IPS-NIHi7 (cell line): ENCODE measurements around the gene CAPN5.
"Not testable (repeated sequence)": the region's sequence is repeated elsewhere in the genome, so short reads cannot be mapped to it uniquely, and the experiment has no call there.

ENCODE experiments used
- DNase-seq: peaks from one replicate; pipeline ENCODE4 v3.0.0; 2012; ENCODE audit warnings: mixed read lengths; ENCODE audit errors: extremely low spot score

Gene CAPN5

DNA sequence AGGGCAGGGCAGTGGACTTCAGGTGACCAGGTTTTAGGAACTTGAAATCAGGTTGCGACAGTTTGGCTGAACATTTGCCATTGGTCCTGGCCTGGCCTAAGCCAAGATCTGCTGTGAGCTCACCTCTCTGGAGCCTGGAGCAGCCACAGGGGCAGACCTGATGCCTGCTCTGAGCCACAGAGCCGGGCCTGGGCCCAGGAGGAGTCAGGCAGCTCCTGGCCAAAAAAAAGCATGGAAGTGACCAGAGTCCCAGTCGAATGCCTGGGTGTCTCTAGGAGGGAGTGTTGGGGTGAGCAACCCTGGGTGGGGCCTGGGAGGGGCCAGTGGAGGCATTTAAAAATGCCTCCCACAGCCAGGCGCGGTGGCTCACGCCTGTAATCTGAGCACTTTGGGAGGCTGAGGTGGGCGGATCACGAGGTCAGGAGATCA lies 29.8 kb downstream of the CAPN5 start:
- DNase-seq = no peak

- not testable (repeated sequence) for DNase-seq
These were observed 30.4 kb downstream of the CAPN5 start for GRCh38 chr11:77097180-77097579.

GRCh38 chr11:77100166-77101042 lies 33.6 kb downstream of the CAPN5 start:
- DNase-seq = no peak

DNA sequence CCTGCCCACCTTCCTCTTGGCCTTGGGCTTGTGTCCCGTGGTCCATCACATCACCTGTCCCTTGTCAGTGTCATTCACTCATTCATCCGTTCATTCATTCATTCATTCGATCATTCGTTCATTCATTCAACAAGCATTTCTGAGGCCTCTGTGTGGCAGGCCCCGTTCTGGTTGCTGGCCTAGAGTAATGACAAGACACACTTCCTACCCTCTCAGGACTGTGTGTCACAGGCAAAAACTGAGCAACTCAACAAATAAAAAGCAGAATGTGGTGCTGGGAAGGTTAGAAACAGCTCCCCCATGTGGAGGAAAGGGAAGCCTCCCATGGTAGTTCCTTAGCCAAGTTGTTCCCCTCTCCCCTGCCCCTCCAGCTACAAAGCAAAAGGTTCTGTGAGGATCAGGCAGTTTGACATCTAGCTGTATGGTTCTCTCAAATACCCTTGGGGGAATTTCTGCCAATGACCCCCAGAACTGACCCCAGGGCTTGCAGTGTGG lies 34.3 kb downstream of the CAPN5 start:
- DNase-seq = peak; percentile 69

GRCh38 chr11:77102246-77103210 lies 35.8 kb downstream of the CAPN5 start, which contains the start of gene OMP:
TSS of gene OMP (plus strand) at chr11:77102840. CDS start at chr11:77102840, 0 bp downstream.
- DNase-seq = no peak

GRCh38 chr11:77103319-77103718 lies 36.5 kb downstream of the CAPN5 start:
- no peak for DNase-seq

- no peak for DNase-seq
These were observed 38.0 kb downstream of the CAPN5 start for GRCh38 chr11:77104727-77105126.

- DNase-seq = no peak
These were observed 39.5 kb downstream of the CAPN5 start for GRCh38 chr11:77106321-77106720.

DNA sequence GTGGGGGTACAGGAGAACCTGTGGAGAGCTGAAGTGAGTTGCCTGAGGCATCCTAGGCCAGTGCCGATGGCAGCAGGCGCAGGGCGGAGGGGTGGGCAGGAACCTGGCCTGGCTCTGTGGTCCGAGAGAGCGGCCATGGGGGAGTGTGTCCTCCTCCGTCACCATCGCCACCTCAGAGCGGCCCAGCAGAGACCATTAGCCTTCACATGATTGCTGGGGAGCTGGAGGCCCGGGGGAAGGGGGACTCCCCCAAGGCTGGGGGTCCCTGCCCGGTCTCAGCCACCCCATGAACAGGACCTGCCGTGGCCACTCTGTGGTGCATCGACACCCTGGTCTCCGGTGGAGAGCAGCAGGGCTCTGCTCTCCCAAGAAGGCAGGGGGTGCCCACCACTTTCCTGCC lies 40.0 kb downstream of the CAPN5 start:
- DNase-seq = no peak

DNA sequence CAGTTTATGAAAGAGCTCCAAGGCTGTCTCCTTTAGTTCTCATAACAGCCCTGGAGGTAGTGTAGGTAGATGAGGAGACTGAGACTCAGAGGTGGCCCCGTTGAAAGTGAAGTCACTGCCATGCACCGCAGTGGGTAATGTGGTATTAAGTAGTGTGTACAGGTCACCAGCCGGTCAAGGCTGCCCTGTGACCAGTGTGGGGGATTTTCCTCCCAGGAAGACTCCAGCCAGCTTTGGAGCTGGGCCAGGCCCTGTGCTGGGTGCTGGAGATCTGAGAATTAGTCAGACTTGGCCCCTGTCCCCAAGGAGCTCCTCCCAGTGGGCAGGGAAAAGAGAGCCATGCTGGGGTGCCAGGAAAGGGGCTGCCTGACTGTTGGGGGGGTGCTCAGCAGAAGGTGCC lies 41.2 kb downstream of the CAPN5 start:
- DNase-seq = no peak

- DNase-seq = no peak
These were observed 41.7 kb downstream of the CAPN5 start for GRCh38 chr11:77108436-77108835.

GRCh38 chr11:77109236-77110019 lies 42.7 kb downstream of the CAPN5 start:
- DNase-seq = no peak

DNA sequence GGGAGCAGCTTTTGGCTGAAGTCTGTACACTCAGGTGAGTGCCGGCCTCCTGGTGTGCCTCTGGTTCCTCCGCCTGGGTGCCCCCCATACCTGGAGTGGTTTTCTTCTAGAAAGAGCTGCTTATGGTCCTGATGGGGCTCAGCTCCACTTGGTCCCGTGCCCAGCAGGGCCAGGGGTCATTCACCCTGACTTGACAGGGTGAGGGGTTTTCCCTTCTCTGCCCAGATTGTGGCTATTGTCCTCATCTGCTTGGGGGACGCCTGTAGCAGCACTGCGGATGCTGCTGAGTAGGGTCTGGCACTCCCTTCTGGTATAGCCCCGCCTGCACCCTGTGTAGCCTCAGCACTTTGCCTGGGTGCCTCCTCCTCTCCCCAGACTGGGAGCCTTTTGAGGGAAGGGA lies 44.1 kb downstream of the CAPN5 start:
- DNase-seq = no peak

GRCh38 chr11:77111277-77111676 lies 44.5 kb downstream of the CAPN5 start:
- no peak for DNase-seq

- DNase-seq = no peak
These were observed 45.2 kb downstream of the CAPN5 start for GRCh38 chr11:77111946-77112345.

DNA sequence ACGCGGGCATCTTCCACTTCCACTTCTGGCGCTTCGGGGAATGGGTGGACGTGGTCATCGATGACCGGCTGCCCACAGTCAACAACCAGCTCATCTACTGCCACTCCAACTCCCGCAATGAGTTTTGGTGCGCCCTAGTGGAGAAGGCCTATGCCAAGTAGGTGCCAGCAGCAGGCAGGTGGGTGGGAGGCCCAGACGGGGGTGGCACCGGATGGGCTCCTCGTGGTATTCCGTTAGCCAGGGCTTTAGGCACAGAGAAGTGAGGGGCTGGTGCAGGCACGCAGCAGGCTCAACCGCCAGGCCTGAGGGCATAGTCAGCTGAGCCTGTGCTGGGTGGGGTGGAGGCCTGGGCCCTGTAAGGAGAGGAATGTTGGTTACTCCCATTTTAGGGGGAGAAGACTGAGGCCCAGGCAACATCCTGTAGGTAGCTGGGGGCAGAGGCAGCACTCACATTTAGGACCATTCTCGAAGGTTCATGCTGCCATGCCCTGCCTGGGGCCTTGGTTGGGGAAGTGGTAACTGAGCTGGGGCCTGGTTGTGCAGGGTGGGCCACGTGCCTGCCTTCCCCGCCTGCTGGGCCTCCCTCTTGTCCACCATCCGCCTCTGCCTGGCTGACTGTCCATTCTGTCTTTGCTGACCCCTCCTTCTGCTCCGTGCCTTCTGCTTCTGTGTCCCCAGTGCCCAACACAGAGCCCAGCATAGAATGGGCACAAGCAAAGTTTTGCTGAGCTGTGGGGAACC lies 46.0 kb downstream of the CAPN5 start:
- no peak for DNase-seq

DNA sequence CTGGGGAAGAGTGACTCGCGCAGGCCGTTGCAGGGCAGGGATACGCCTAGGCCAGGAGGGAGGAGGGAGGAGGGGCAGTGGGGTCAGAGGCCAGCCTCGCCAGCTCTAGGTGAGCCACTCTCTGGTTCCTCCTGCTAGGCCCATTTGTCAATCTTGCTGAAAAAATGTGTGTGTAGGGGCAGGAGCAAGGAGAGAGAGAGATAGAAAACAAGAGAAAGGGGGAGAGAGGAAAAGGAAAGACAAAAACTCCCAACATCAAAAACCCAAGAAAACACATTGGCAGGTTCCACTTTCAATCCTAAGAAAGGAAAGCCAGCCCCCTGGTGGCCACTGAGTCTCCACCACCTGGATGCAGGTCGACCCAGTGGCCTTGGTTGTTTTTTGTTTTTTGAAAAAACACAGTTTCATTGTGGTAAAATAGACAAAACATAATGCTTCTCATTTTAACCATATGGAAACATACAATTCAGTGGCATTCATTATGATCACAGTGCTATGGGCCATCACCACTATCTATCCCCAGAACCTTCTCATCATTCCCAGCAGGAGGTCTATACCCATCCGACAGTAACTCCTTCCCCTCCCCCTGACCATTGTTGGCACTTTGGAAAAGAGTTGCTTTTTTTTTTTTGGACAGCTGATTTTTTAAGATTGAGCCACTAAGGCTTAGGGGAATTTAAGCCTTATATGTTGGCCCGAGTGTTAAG lies 46.8 kb downstream of the CAPN5 start:
- DNase-seq = peak; percentile 79

GRCh38 chr11:77114089-77114463 lies 47.3 kb downstream of the CAPN5 start:
- no peak for DNase-seq

GRCh38 chr11:77115181-77115611 lies 48.4 kb downstream of the CAPN5 start:
- peak; percentile 68 for DNase-seq

GRCh38 chr11:77115956-77116355 lies 49.2 kb downstream of the CAPN5 start:
- no peak for DNase-seq
